Peyer's patch (tissue), 4 donors: ENCODE data around the gene DLK1.

Experiments
- POLR2A ChIP-seq, 2 donors: fragments of 450-650 bp; IDR thresholded peaks; one replicate each; pipeline ENCODE4 v1.5.1; 2017; ENCODE audit warnings: antibody characterized with exemption in 2 of 2, mild to moderate bottlenecking in 2 of 2, moderate library complexity in 2 of 2
- TF ChIP-seq, protein P1 (sequence below), 6 experiments: fragments of 450-650 bp in 4 of 6; fragments of 200-600 bp in 2 of 6; sonication (generic) in 1 of 6; IDR thresholded peaks; one replicate each; pipeline ENCODE4 v1.5.1; 2017 to 2019; ENCODE audit warnings: antibody characterized with exemption in 6 of 6, mild to moderate bottlenecking in 3 of 6, moderate library complexity in 1 of 6

DNA sequence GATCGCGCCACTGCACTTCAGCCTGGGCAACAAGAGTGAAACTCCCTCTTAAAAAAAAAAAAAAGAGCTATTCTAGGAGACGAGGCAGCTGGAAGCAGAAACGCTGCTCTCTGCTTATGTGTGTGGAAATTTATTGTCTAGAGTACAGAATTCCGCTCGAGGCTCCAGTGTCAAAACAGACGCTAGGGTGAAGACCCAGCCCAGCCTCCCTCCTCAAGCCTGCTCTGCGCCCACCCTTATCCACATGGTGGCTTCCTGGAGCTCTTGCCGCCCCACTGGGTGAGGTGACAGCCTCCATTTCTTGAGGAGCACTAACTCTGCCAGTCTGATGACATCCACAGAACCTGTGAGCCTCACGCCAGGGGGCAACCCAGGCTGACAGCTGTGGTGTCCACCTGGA is 49.5 kb upstream of the DLK1 start:
- TF ChIP-seq, protein P1, sequence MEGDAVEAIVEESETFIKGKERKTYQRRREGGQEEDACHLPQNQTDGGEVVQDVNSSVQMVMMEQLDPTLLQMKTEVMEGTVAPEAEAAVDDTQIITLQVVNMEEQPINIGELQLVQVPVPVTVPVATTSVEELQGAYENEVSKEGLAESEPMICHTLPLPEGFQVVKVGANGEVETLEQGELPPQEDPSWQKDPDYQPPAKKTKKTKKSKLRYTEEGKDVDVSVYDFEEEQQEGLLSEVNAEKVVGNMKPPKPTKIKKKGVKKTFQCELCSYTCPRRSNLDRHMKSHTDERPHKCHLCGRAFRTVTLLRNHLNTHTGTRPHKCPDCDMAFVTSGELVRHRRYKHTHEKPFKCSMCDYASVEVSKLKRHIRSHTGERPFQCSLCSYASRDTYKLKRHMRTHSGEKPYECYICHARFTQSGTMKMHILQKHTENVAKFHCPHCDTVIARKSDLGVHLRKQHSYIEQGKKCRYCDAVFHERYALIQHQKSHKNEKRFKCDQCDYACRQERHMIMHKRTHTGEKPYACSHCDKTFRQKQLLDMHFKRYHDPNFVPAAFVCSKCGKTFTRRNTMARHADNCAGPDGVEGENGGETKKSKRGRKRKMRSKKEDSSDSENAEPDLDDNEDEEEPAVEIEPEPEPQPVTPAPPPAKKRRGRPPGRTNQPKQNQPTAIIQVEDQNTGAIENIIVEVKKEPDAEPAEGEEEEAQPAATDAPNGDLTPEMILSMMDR (IDR thresholded peaks at IDR 0.05), result no peak
- no peak for TF ChIP-seq POLR2A (IDR thresholded peaks at IDR 0.05)
